WTC11 (cell line): ENCODE data around the gene TNPO1.

Experiments
- ATF1 ChIP-seq: sonication (generic); formaldehyde crosslinking; IDR thresholded peaks from 2 replicates; pipeline ENCODE4 v1.8.1; 2023; ENCODE audit warnings: mild to moderate bottlenecking, moderate library complexity, missing genetic modification reagents
- FOXJ3 ChIP-seq: sonication (generic); formaldehyde crosslinking; IDR thresholded peaks from 2 replicates; pipeline ENCODE4 v1.9.0; 2021; ENCODE audit warnings: missing genetic modification reagents, mild to moderate bottlenecking, borderline replicate concordance
- HMGA2 ChIP-seq: fragments of 250-450 bp; sonication (Bioruptor Pico); IDR thresholded peaks from 2 replicates; pipeline ENCODE4 v1.4.0; 2021; ENCODE audit warnings: mild to moderate bottlenecking, moderate library complexity
- SMAD4 ChIP-seq: sonication (generic); formaldehyde crosslinking; IDR thresholded peaks from 2 replicates; pipeline ENCODE4 v1.8.0; 2022; ENCODE audit warnings: mild to moderate bottlenecking, missing genetic modification reagents
- ZBTB21 ChIP-seq: sonication (generic); formaldehyde crosslinking; IDR thresholded peaks from 2 replicates; pipeline ENCODE4 v1.8.1; 2023; ENCODE audit warnings: mild to moderate bottlenecking, missing genetic modification reagents, borderline replicate concordance
- TF ChIP-seq, protein P1 (sequence below): sonication (generic); formaldehyde crosslinking; conservative IDR thresholded peaks from 2 replicates; pipeline ENCODE4 v1.8.1; 2022; ENCODE audit warnings: mild to moderate bottlenecking, missing genetic modification reagents
- TF ChIP-seq, protein P2 (sequence below): fragments of 200-600 bp; IDR thresholded peaks from 2 replicates; pipeline ENCODE4 v1.8.0; 2022; ENCODE audit warnings: antibody characterized with exemption
- TF ChIP-seq, protein P3 (sequence below): sonication (generic); formaldehyde crosslinking; IDR thresholded peaks from 2 replicates; pipeline ENCODE4 v1.8.0; 2022; ENCODE audit warnings: mild to moderate bottlenecking, missing genetic modification reagents
- TF ChIP-seq, protein P4 (sequence below): sonication (generic); formaldehyde crosslinking; IDR thresholded peaks from 2 replicates; pipeline ENCODE4 v1.8.1; 2023; ENCODE audit warnings: mild to moderate bottlenecking, moderate library complexity, missing genetic modification reagents

DNA sequence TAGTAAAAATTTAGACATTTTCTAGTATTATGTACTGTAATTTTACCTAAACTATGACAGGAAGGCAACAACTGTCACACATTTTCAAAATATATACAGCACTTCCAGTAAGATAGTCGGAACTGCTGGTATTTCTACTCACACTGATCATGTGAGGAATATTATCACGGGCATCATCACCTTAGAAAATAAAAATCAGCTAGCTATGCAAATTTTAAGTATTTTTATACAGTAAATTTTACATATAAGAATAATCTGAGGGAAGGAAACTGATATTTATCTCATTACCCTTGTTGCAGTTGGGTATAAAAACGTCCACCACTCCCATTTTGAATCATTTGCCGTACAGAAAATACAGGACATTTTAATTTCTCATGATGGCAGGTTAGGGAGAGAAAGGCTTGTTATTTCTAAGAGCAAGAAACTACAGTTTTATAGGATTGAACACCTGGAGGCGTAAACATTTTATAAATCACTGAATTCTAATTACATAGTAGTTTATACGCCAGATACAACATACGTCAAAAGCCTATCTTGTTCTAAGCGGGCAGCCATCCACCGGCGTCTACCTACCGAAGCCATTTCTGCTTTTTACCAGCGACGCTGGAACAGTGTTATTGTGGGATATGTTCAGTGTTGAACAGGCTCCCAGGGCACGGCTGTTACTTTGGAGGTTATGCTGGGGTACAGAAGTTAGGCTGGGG, 729 bp upstream of the TNPO1 start:
- TF ChIP-seq, protein P1, sequence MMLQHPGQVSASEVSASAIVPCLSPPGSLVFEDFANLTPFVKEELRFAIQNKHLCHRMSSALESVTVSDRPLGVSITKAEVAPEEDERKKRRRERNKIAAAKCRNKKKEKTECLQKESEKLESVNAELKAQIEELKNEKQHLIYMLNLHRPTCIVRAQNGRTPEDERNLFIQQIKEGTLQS (CRISPR knock-in tag) = no peak
- TF ChIP-seq HMGA2 (CRISPR knock-in tag) = no peak
- TF ChIP-seq, protein P2, sequence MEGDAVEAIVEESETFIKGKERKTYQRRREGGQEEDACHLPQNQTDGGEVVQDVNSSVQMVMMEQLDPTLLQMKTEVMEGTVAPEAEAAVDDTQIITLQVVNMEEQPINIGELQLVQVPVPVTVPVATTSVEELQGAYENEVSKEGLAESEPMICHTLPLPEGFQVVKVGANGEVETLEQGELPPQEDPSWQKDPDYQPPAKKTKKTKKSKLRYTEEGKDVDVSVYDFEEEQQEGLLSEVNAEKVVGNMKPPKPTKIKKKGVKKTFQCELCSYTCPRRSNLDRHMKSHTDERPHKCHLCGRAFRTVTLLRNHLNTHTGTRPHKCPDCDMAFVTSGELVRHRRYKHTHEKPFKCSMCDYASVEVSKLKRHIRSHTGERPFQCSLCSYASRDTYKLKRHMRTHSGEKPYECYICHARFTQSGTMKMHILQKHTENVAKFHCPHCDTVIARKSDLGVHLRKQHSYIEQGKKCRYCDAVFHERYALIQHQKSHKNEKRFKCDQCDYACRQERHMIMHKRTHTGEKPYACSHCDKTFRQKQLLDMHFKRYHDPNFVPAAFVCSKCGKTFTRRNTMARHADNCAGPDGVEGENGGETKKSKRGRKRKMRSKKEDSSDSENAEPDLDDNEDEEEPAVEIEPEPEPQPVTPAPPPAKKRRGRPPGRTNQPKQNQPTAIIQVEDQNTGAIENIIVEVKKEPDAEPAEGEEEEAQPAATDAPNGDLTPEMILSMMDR = no peak
- no peak for TF ChIP-seq FOXJ3 (CRISPR knock-in tag)
- TF ChIP-seq, protein P3, sequence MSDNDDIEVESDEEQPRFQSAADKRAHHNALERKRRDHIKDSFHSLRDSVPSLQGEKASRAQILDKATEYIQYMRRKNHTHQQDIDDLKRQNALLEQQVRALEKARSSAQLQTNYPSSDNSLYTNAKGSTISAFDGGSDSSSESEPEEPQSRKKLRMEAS (CRISPR knock-in tag) = no peak
- no peak for TF ChIP-seq SMAD4 (CRISPR knock-in tag)
- no peak for TF ChIP-seq ATF1
- TF ChIP-seq ZBTB21 (CRISPR knock-in tag) = no peak
- TF ChIP-seq, protein P4, sequence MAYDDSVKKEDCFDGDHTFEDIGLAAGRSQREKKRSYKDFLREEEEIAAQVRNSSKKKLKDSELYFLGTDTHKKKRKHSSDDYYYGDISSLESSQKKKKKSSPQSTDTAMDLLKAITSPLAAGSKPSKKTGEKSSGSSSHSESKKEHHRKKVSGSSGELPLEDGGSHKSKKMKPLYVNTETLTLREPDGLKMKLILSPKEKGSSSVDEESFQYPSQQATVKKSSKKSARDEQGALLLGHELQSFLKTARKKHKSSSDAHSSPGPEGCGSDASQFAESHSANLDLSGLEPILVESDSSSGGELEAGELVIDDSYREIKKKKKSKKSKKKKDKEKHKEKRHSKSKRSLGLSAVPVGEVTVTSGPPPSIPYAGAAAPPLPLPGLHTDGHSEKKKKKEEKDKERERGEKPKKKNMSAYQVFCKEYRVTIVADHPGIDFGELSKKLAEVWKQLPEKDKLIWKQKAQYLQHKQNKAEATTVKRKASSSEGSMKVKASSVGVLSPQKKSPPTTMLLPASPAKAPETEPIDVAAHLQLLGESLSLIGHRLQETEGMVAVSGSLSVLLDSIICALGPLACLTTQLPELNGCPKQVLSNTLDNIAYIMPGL (CRISPR knock-in tag) = no peak
